H1 (cell line): Measurements from ENCODE around the gene CPPED1. TPM values are rescaled to one million over a fixed set of nuclear protein-coding genes. Genes with fewer than 3 reads are reported as not detected.

Experiments
- CTCF ChIA-PET: fragments of 300-600 bp; sonication (Branson Sonifier 250); formaldehyde crosslinking; loops from one replicate; lab custom pipeline; 2021; ENCODE audit not compliant: partially characterized antibody; lab: Charles Lee
- POLR2A ChIA-PET: fragments of 300-600 bp; sonication (Branson Sonifier 250); formaldehyde crosslinking; loops from one replicate; lab custom pipeline; 2021; ENCODE audit warnings: inconsistent platforms; ENCODE audit not compliant: partially characterized antibody; lab: Charles Lee
- DNase-seq, 2 experiments: peaks; one replicate each; pipeline versions ENCODE4 v3.0.0 to v3.0.0-alpha.2; 2010 to 2022; ENCODE audit warnings: low spot score in 2 of 2, low read depth in 1 of 2, mixed read lengths in 1 of 2
- FAIRE-seq: peaks from 2 replicates; lab custom pipeline; 2011; peaks lifted over from hg19 to GRCh38; lab: Jason Lieb, UNC
- H2AFZ ChIP-seq: 2 replicates; pipeline ENCODE4 v1.8.1; 2012; ENCODE audit warnings: low read length, inconsistent platforms
- H2AK5ac ChIP-seq: 2 replicates; pipeline ENCODE4 v1.6.1; 2013; ENCODE audit warnings: low read depth, low read length
- H2BK120ac ChIP-seq: replicated peaks from 2 replicates; pipeline ENCODE3; 2013; ENCODE audit warnings: low read depth, low read length, inconsistent platforms
- H2BK12ac ChIP-seq: 2 replicates; pipeline ENCODE4 v1.6.1; 2013; ENCODE audit warnings: low read depth, low read length
- H2BK15ac ChIP-seq: 2 replicates; pipeline ENCODE4 v1.6.1; 2013; ENCODE audit warnings: low read length
- H2BK20ac ChIP-seq: 2 replicates; pipeline ENCODE4 v1.6.1; 2013; ENCODE audit warnings: low read length
- H2BK5ac ChIP-seq: 2 replicates; pipeline ENCODE4 v1.6.1; 2013; ENCODE audit warnings: low read depth, low read length
- H3K14ac ChIP-seq: 2 replicates; pipeline ENCODE4 v1.6.1; 2013; ENCODE audit warnings: inconsistent platforms; ENCODE audit not compliant: insufficient read length
- H3K18ac ChIP-seq: 2 replicates; pipeline ENCODE4 v1.6.1; 2013; ENCODE audit warnings: low read length; ENCODE audit errors: extremely low read depth
- H3K23ac ChIP-seq: 2 replicates; pipeline ENCODE4 v1.6.1; 2013; ENCODE audit warnings: inconsistent platforms; ENCODE audit not compliant: insufficient read length
- H3K23me2 ChIP-seq: 2 replicates; pipeline ENCODE4 v1.6.1; 2013; ENCODE audit warnings: low read depth, low read length
- H3K27ac ChIP-seq: 2 replicates; pipeline ENCODE4 v1.6.1; 2011; ENCODE audit warnings: low read depth, low read length, inconsistent platforms
- H3K27me3 ChIP-seq, 4 experiments: replicated peaks in 1 of 4; 1 replicate in 1 of 4; 2 replicates in 3 of 4; pipeline versions ENCODE4 v1.6.1 to v1.8.1; 2011 to 2013; ENCODE audit warnings: low read length in 3 of 4, mild to moderate bottlenecking in 3 of 4, inconsistent platforms in 2 of 4, mixed read lengths in 2 of 4, moderate library complexity in 1 of 4; ENCODE audit not compliant: control insufficient read depth in 3 of 4, insufficient read depth in 3 of 4; ENCODE audit errors: extremely low read depth in 1 of 4
- H3K36me3 ChIP-seq, 4 experiments: 2 replicates each; pipeline versions ENCODE4 v1.6.1 to v1.8.1; 2011 to 2013; ENCODE audit warnings: mild to moderate bottlenecking in 4 of 4, low read length in 3 of 4, moderate library complexity in 2 of 4, control low read depth in 1 of 4, inconsistent platforms in 1 of 4; ENCODE audit not compliant: insufficient read depth in 4 of 4, control insufficient read depth in 2 of 4
- H3K4ac ChIP-seq: replicated peaks from 2 replicates; pipeline ENCODE3; 2013; ENCODE audit warnings: low read length, low read depth, mixed read lengths, inconsistent platforms; ENCODE audit not compliant: insufficient read length
- H3K4me1 ChIP-seq, 4 experiments: replicated peaks in 1 of 4; 1 replicate in 1 of 4; 2 replicates in 3 of 4; pipeline versions ENCODE4 v1.6.1 to v1.8.1; 2011 to 2013; ENCODE audit warnings: low read length in 3 of 4, inconsistent platforms in 2 of 4, mixed read lengths in 1 of 4; ENCODE audit not compliant: insufficient read depth in 4 of 4, control insufficient read depth in 3 of 4
- H3K4me2 ChIP-seq, 2 experiments: 2 replicates each; pipeline versions ENCODE4 v1.6.1 to v1.8.1; 2011 to 2013; ENCODE audit warnings: low read depth in 2 of 2, low read length in 2 of 2, control low read depth in 1 of 2, inconsistent platforms in 1 of 2, mild to moderate bottlenecking in 1 of 2; ENCODE audit not compliant: insufficient read depth in 1 of 2
- H3K4me3 ChIP-seq, 4 experiments: fragments of 200-600, 300-600 bp in 1 of 4; sonication (generic), shearing (Covaris generic), sonication (Bioruptor Twin) in 1 of 4; 2 replicates each; pipeline versions ENCODE4 v1.5.1 to v1.8.1; 2011 to 2016; ENCODE audit warnings: low read length in 4 of 4, low read depth in 3 of 4, control low read depth in 2 of 4, inconsistent platforms in 2 of 4, mild to moderate bottlenecking in 2 of 4, mixed read lengths in 1 of 4, moderate library complexity in 1 of 4; ENCODE audit not compliant: insufficient read depth in 2 of 4; ENCODE audit errors: extremely low read depth in 1 of 4
- H3K56ac ChIP-seq: replicated peaks from 2 replicates; pipeline ENCODE3; 2013; ENCODE audit warnings: low read depth, mild to moderate bottlenecking, mixed read lengths, low read length, inconsistent platforms; ENCODE audit not compliant: insufficient read length
- H3K79me1 ChIP-seq: 2 replicates; pipeline ENCODE4 v1.6.1; 2013; ENCODE audit warnings: low read depth, low read length, control low read depth
- H3K79me2 ChIP-seq, 2 experiments: 2 replicates each; pipeline versions ENCODE4 v1.6.1 to v1.8.1; 2012 to 2013; ENCODE audit warnings: low read length in 2 of 2, mild to moderate bottlenecking in 2 of 2, inconsistent platforms in 1 of 2; ENCODE audit not compliant: insufficient read depth in 2 of 2, control insufficient read depth in 1 of 2
- H3K9ac ChIP-seq, 4 experiments: replicated peaks in 1 of 4; 1 replicate in 1 of 4; 2 replicates in 3 of 4; pipeline versions ENCODE4 v1.6.1 to v1.8.1; 2011 to 2013; ENCODE audit warnings: low read depth in 3 of 4, low read length in 3 of 4, control low read depth in 2 of 4, mild to moderate bottlenecking in 2 of 4, moderate library complexity in 2 of 4, inconsistent platforms in 1 of 4; ENCODE audit errors: extremely low read depth in 1 of 4
- H3K9me3 ChIP-seq, 2 experiments: 2 replicates each; pipeline versions ENCODE4 v1.6.1 to v1.8.1; 2012 to 2013; ENCODE audit warnings: mild to moderate bottlenecking in 2 of 2, moderate library complexity in 2 of 2, control low read depth in 1 of 2, inconsistent platforms in 1 of 2, low read depth in 1 of 2, low read length in 1 of 2, mixed read lengths in 1 of 2; ENCODE audit not compliant: insufficient read depth in 2 of 2
- H4K20me1 ChIP-seq, 2 experiments: replicated peaks in 1 of 2; 2 replicates each; pipeline versions ENCODE3 to v1.8.1; 2011 to 2013; ENCODE audit warnings: inconsistent platforms in 2 of 2, low read length in 2 of 2, mild to moderate bottlenecking in 1 of 2; ENCODE audit not compliant: insufficient read depth in 2 of 2, control insufficient read depth in 1 of 2
- H4K5ac ChIP-seq: 2 replicates; pipeline ENCODE4 v1.6.1; 2013; ENCODE audit warnings: low read length, low read depth, mixed read lengths, inconsistent platforms; ENCODE audit not compliant: insufficient read length
- H4K8ac ChIP-seq: 2 replicates; pipeline ENCODE4 v1.8.0; 2013; ENCODE audit warnings: mild to moderate bottlenecking, moderate library complexity, low read length, inconsistent platforms; ENCODE audit not compliant: insufficient read depth; ENCODE audit errors: extremely low read depth
- H4K91ac ChIP-seq: replicated peaks from 2 replicates; pipeline ENCODE3; 2013; ENCODE audit warnings: low read length, mixed read lengths, inconsistent platforms; ENCODE audit not compliant: insufficient read length
- ATF2 ChIP-seq: IDR thresholded peaks from 2 replicates; pipeline ENCODE4 v1.6.1; 2012; ENCODE audit warnings: low read length, inconsistent platforms
- CEBPB ChIP-seq: IDR thresholded peaks from 2 replicates; pipeline ENCODE4 v1.6.1; 2012; ENCODE audit warnings: low read depth, low read length
- KDM1A ChIP-seq: fragments of 200-600, 300-600 bp; sonication (generic); IDR thresholded peaks from 2 replicates; pipeline ENCODE4 v1.7.1; 2016; ENCODE audit warnings: mild to moderate bottlenecking, low read length, borderline replicate concordance
- RAD21 ChIP-seq, 2 experiments: IDR thresholded peaks in 1 of 2; conservative IDR thresholded peaks in 1 of 2; 2 replicates each; pipeline ENCODE4 v1.6.1; 2011; ENCODE audit warnings: low read depth in 2 of 2, low read length in 2 of 2, improper control_type of control experiment in 1 of 2, inconsistent platforms in 1 of 2, mild to moderate bottlenecking in 1 of 2, moderate library complexity in 1 of 2
- TBP ChIP-seq: IDR thresholded peaks from 2 replicates; pipeline ENCODE4 v1.6.1; 2011; ENCODE audit warnings: low read depth, low read length, improper control_type of control experiment
- polyA plus RNA-seq, 7 experiments: library from polyadenylated mRNA; depleted of rRNA in 3 of 7; stranded (reverse) in 5 of 7; unstranded in 2 of 7; fragments of >200 nt in 5 of 7; fragments of 200-250 nt in 2 of 7; gene quantifications; 1 replicate in 5 of 7; 2 replicates in 1 of 7; 4 replicates in 1 of 7; pipeline versions ENCODE4 v1.2.1 to v1.2.3, GENCODE V29; 2011 to 2013; ENCODE audit warnings: missing spikeins in 2 of 7, mixed read lengths in 2 of 7
- total RNA-seq: library from RNA; stranded (reverse); fragmentation: NEBNext Ultra II Directional; extraction: Animal tissue kit (Norgen Biotek cat#: 25700); gene quantifications from 2 replicates; pipeline ENCODE4 v1.2.1, GENCODE V29; 2021

CPPED1 gene
- total and polyA plus RNA-seq, 2 of the 8 experiments (the other 6 are each of a cell fraction or from before 2014, with no cell fraction given), result 3.5 to 11.2 TPM

GRCh38 chr16:12784076-12784475, 19.6 kb downstream of the CPPED1 start:
- Histone ChIP-seq H3K27ac (no peak overlapping the region), H2BK5ac (no peak overlapping the region)

More at GRCh38 chr16:12784076-12784475, 19.6 kb downstream of the CPPED1 start:
- H2BK120ac ChIP-seq, result no peak overlapping the region
- no peak overlapping the region for H3K4me3 ChIP-seq
- no peak overlapping the region for H2BK15ac ChIP-seq
- H3K36me3 ChIP-seq, result no peaks in the 10 kb centered on the region; a peak in 2 of 8 replicates
- H4K8ac ChIP-seq, result no peak overlapping the region
- no peak overlapping the region for H3K4ac ChIP-seq
- CTCF ChIA-PET, result interaction anchor here (5.2 kb wide), 1 partner anchor 9 kb away, joined by 26 read pairs; no protein-coding TSS in a partner anchor
- H3K4me2 ChIP-seq, result no peak overlapping the region
- H3K79me2 ChIP-seq, result no peaks in the 10 kb centered on the region
- no peak overlapping the region for H4K91ac ChIP-seq
- no peak overlapping the region for H3K56ac ChIP-seq
- no peak overlapping the region for H2AK5ac ChIP-seq
- TF ChIP-seq RAD21 (IDR thresholded peaks at IDR 0.05 in 1 of 2, conservative IDR thresholded peaks at IDR 0.05 in 1 of 2; ENCODE audit: low read depth in 2 of 2, low read length in 2 of 2) (no peak), CEBPB (no peak), KDM1A (no peak), ATF2 (no peak), TBP (no peak)
- POLR2A ChIA-PET, result no interaction called here
- no peak overlapping the region for H3K14ac ChIP-seq
- H2BK12ac ChIP-seq, result no peak overlapping the region
- no peak for DNase-seq
- H4K5ac ChIP-seq, result no peak overlapping the region
- no peak for FAIRE-seq
- no peak overlapping the region for H3K9ac ChIP-seq
- no peaks in the 10 kb centered on the region for H3K27me3 ChIP-seq
- no peaks in the 10 kb centered on the region for H3K4me1 ChIP-seq
- no peak overlapping the region for H3K23ac ChIP-seq
- H3K18ac ChIP-seq, result no peak overlapping the region
- no peak overlapping the region for H2BK20ac ChIP-seq
- no peaks in the 10 kb centered on the region for H3K23me2 ChIP-seq
- H3K79me1 ChIP-seq, result 0 out of 2 replicates have a peak, but pooled peaks cover 2% of the 10 kb centered on the region
- H4K20me1 ChIP-seq, result no peaks in the 10 kb centered on the region
- no peak overlapping the region for H2AFZ ChIP-seq
- H3K9me3 ChIP-seq, result peaks cover 0 to 4% of the 10 kb centered on the region in 2 experiments; a peak in 1 of 4 replicates
